ENCODE data around the gene SCN8A.

GRCh38 chr12:51847643-51848325 lies 256.8 kb downstream of the SCN8A start:
- TF ChIP-seq, protein P1, sequence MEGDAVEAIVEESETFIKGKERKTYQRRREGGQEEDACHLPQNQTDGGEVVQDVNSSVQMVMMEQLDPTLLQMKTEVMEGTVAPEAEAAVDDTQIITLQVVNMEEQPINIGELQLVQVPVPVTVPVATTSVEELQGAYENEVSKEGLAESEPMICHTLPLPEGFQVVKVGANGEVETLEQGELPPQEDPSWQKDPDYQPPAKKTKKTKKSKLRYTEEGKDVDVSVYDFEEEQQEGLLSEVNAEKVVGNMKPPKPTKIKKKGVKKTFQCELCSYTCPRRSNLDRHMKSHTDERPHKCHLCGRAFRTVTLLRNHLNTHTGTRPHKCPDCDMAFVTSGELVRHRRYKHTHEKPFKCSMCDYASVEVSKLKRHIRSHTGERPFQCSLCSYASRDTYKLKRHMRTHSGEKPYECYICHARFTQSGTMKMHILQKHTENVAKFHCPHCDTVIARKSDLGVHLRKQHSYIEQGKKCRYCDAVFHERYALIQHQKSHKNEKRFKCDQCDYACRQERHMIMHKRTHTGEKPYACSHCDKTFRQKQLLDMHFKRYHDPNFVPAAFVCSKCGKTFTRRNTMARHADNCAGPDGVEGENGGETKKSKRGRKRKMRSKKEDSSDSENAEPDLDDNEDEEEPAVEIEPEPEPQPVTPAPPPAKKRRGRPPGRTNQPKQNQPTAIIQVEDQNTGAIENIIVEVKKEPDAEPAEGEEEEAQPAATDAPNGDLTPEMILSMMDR (IDR thresholded peaks at IDR 0.05), result no peak
- TF ChIP-seq POLR2A (IDR thresholded peaks at IDR 0.05), result no peak
